ENCODE measurements around the gene NEDD4L. TPM values are rescaled to one million over a fixed set of nuclear protein-coding genes. Genes with fewer than 3 reads are reported as not detected.

NEDD4L gene
- total RNA-seq, 1 donor from 2014 or later = 32.6 TPM

GRCh38 chr18:58218117-58218516, 174.1 kb downstream of the NEDD4L start:
- TF ChIP-seq, protein P1, sequence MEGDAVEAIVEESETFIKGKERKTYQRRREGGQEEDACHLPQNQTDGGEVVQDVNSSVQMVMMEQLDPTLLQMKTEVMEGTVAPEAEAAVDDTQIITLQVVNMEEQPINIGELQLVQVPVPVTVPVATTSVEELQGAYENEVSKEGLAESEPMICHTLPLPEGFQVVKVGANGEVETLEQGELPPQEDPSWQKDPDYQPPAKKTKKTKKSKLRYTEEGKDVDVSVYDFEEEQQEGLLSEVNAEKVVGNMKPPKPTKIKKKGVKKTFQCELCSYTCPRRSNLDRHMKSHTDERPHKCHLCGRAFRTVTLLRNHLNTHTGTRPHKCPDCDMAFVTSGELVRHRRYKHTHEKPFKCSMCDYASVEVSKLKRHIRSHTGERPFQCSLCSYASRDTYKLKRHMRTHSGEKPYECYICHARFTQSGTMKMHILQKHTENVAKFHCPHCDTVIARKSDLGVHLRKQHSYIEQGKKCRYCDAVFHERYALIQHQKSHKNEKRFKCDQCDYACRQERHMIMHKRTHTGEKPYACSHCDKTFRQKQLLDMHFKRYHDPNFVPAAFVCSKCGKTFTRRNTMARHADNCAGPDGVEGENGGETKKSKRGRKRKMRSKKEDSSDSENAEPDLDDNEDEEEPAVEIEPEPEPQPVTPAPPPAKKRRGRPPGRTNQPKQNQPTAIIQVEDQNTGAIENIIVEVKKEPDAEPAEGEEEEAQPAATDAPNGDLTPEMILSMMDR (IDR thresholded peaks at IDR 0.05) = no peak
- Mint-ChIP-seq H3K36me3 (ENCODE audit: low read depth) (no peaks in the 10 kb centered on the region), H3K9me3 (no peaks in the 10 kb centered on the region), H3K27me3 (no peaks in the 10 kb centered on the region), H3K4me3 (no peak overlapping the region), H3K27ac (no peak overlapping the region), H3K4me1 (peaks cover 31% of the 10 kb centered on the region)
- intact Hi-C loops (cut with micrococcal nuclease) = no loop called here
- DNase-seq (no peak), ATAC-seq (ENCODE audit: low read depth) (no peak)
- ChIA-PET POLR2A (no interaction called here), CTCF (no interaction called here)

DNA sequence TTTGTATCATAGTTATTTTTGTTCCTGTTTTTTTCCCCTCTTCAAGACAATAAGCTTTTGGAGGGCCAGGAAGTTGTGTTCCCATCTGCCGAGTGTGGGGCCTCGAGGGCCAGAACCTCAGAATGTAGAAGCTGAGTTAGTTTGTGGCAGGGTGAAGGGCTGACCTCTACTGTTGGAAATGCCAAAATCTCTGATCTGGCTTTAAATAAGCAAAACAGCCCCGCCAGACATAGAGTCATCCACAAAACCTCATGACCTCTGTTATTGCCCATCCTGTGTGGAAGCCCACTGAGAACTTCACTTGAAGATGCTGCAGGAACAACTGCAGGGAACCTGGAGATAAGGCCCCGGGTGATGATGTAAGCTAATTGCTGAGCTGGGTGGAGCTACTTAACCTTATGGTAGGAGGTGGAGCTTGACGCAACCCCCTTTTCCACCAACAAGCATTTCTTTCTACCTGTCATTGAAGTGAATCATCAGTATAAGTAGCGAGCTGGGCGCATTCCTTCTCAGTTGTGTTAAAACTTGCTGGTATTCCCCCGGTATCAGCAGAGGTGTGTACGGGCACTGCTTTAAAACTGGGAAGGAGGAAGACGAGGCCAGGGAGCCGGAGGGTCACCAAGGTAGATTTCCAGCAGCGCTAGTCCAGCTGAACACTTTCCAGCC, 177.2 kb downstream of the NEDD4L start:
- no peak for DNase-seq
- H3K27me3 Mint-ChIP-seq = no peaks in the 10 kb centered on the region
- H3K4me3 Mint-ChIP-seq = peak overlapping the region; percentile 33
- TF ChIP-seq, protein P1 (IDR thresholded peaks at IDR 0.05) = no peak
- H3K4me1 Mint-ChIP-seq = peaks cover 44% of the 10 kb centered on the region
- H3K9me3 Mint-ChIP-seq = no peaks in the 10 kb centered on the region
- H3K36me3 Mint-ChIP-seq (ENCODE audit: low read depth) = no peaks in the 10 kb centered on the region
- no peak for ATAC-seq (ENCODE audit: low read depth)
- ChIA-PET CTCF (interaction anchor here (1.3 kb wide), 1 partner anchor 40 kb away, joined by 3 read pairs; no protein-coding TSS in a partner anchor), POLR2A (interaction anchor here (0.5 kb wide), 1 partner anchor 10 kb away, joined by 8 read pairs; no protein-coding TSS in a partner anchor)
- intact Hi-C loops (cut with micrococcal nuclease) = no loop called here
- H3K27ac Mint-ChIP-seq = no peak overlapping the region

- Mint-ChIP-seq H3K27ac (peak overlapping the region; percentile 72), H3K4me1 (peaks cover 50% of the 10 kb centered on the region), H3K9me3 (no peaks in the 10 kb centered on the region), H3K27me3 (no peaks in the 10 kb centered on the region), H3K4me3 (peak overlapping the region; percentile 57), H3K36me3 (ENCODE audit: low read depth) (no peaks in the 10 kb centered on the region)
- TF ChIP-seq, protein P1 (IDR thresholded peaks at IDR 0.05) = no peak
- ChIA-PET CTCF (interaction anchor here (1.3 kb wide), 1 partner anchor 41 kb away, joined by 3 read pairs; no protein-coding TSS in a partner anchor), POLR2A (interaction anchor here (0.7 kb wide), 1 partner anchor 737 kb away, joined by 8 read pairs; no protein-coding TSS in a partner anchor)
- DNase-seq = no peak
- ATAC-seq (ENCODE audit: low read depth) = no peak
- intact Hi-C loops (cut with micrococcal nuclease) = no loop called here
Measured at GRCh38 chr18:58222432-58223125, 178.6 kb downstream of the NEDD4L start.

DNA sequence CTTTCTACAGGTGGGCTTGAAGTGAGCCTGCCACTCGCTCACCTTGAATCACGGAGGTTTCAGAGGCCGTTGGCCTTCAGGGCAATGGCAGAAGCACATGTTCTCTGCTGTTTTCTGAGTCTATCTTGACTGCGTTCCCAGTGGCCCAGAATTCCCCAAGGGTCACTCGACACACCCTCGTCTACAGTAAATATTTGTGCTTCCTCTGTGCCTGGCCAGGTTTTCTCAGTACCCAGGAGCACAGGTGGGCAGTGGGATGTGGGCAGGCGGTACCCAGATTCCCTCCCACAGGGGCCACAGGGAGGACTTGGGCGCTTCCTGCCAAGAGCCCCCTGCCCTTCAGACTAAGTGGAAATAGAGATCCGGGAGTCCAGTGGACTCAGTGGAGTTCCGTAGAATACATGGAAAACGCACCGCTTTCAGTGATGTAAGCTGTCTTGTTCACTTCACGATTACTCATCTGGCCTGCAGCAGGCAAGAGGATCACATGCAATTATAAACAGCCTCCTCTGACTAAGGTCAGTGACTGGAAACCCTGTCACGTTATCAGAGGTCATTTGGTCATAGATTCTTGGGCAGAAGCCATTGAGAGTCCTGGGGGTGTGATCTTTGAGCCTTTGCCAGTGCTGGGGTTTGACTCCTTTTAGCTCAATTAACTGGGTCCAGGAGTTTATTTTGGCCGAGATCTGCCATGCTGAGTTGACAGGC, 179.8 kb downstream of the NEDD4L start:
- no peak for DNase-seq
- H3K27me3 Mint-ChIP-seq = no peaks in the 10 kb centered on the region
- no peaks in the 10 kb centered on the region for H3K36me3 Mint-ChIP-seq (ENCODE audit: low read depth)
- H3K4me3 Mint-ChIP-seq = peak overlapping the region; percentile 47
- TF ChIP-seq, protein P1 (IDR thresholded peaks at IDR 0.05) = no peak
- peaks cover 51% of the 10 kb centered on the region for H3K4me1 Mint-ChIP-seq
- ChIA-PET POLR2A (interaction anchor here (0.7 to 1.0 kb wide), 2 partner anchors 12 to 90 kb away, joined by 3 to 4 read pairs; no protein-coding TSS in a partner anchor), CTCF (no interaction called here)
- H3K9me3 Mint-ChIP-seq = no peaks in the 10 kb centered on the region
- H3K27ac Mint-ChIP-seq = peak overlapping the region; percentile 72
- intact Hi-C loops (cut with micrococcal nuclease) = loop anchor here (2.0 kb wide), 2 partner anchors 15 to 43 kb away; no protein-coding TSS in a partner anchor
- no peak for ATAC-seq (ENCODE audit: low read depth)

All from activated B cell treated with CpG ODN at 0.5 μM for 24 hours (primary cell).